Panc1 (cell line): Measurements from ENCODE around the gene RING1.

Experiments used
- POLR2AphosphoS5 ChIP-seq: IDR thresholded peaks from 2 replicates; pipeline ENCODE4 v1.6.1; 2012; ENCODE audit warnings: mild to moderate bottlenecking, low read depth, low read length, moderate library complexity
- REST ChIP-seq, 2 experiments: IDR thresholded peaks; 2 replicates each; pipeline ENCODE4 v1.6.1; 2011 to 2012; ENCODE audit warnings: low read depth in 2 of 2, control low read depth in 1 of 2, low read length in 1 of 2, mild to moderate bottlenecking in 1 of 2, moderate library complexity in 1 of 2; ENCODE audit not compliant: insufficient read depth in 1 of 2
- TCF7L2 ChIP-seq: IDR thresholded peaks from 2 replicates; pipeline ENCODE4 v1.6.1; 2011; ENCODE audit warnings: mild to moderate bottlenecking, low read depth, low read length, inconsistent platforms
- TF ChIP-seq, protein P1 (sequence below): fragments of 450-650 bp; IDR thresholded peaks from 2 replicates; pipeline ENCODE4 v1.5.1; 2017; ENCODE audit warnings: mild to moderate bottlenecking

DNA sequence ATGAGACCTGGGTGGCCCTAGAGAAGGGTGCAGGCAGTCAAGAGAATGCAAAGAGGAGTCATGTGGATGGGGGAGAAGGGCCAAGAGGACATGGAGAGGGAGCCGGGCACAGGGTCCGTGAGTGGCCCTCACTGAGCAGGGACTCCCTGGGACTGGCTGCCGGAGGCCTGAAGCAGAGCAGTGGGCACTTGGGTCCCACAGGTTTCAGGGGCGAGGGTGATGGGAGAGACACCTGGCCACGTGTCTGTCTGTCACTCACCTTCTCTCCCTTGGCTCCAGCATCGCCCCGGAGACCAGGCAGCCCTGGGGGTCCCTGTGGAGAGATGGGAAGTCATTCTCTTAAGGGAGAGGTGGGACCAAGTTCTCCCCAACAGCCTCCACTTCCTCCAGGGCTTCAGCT, 41.5 kb upstream of the RING1 start:
- TF ChIP-seq, protein P1, sequence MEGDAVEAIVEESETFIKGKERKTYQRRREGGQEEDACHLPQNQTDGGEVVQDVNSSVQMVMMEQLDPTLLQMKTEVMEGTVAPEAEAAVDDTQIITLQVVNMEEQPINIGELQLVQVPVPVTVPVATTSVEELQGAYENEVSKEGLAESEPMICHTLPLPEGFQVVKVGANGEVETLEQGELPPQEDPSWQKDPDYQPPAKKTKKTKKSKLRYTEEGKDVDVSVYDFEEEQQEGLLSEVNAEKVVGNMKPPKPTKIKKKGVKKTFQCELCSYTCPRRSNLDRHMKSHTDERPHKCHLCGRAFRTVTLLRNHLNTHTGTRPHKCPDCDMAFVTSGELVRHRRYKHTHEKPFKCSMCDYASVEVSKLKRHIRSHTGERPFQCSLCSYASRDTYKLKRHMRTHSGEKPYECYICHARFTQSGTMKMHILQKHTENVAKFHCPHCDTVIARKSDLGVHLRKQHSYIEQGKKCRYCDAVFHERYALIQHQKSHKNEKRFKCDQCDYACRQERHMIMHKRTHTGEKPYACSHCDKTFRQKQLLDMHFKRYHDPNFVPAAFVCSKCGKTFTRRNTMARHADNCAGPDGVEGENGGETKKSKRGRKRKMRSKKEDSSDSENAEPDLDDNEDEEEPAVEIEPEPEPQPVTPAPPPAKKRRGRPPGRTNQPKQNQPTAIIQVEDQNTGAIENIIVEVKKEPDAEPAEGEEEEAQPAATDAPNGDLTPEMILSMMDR = no peak
- TF ChIP-seq POLR2AphosphoS5 (no peak), REST (IDR thresholded peaks at IDR 0.05; ENCODE audit: insufficient read depth in 1 of 2, low read depth in 2 of 2, low read length in 1 of 2) (no peak), TCF7L2 (no peak)
